ENCODE measurements around the gene TMEM151B. TPM values are rescaled to one million over a fixed set of nuclear protein-coding genes. Genes with fewer than 3 reads are reported as not detected.
A peak's percentile ranks its signal among the peaks of the same experiment; 100 is the strongest.

The TMEM151B gene
- total and polyA plus RNA-seq, 2 of the 13 experiments (the other 11 are each of a cell fraction or from before 2014, with no cell fraction given): not detected

- peak; percentile 82; the same call in 1 of the 2 replicates for TF ChIP-seq CBX5 (CRISPR knock-in tag; IDR thresholded peaks at IDR 0.05; ENCODE audit: borderline replicate concordance)
- TF ChIP-seq HNRNPK (IDR thresholded peaks at IDR 0.05; ENCODE audit: low read depth, low read length, poor library complexity, severe bottlenecking): no peak
- TF ChIP-seq ZNF558 (CRISPR knock-in tag; IDR thresholded peaks at IDR 0.05; ENCODE audit: borderline replicate concordance): no peak
- TF ChIP-seq HINFP (CRISPR knock-in tag; IDR thresholded peaks at IDR 0.05; ENCODE audit: low read depth): no peak
- TF ChIP-seq AHDC1 (CRISPR knock-in tag; IDR thresholded peaks at IDR 0.05; ENCODE audit: borderline replicate concordance): no peak
- TF ChIP-seq ZNF230 (CRISPR knock-in tag; IDR thresholded peaks at IDR 0.05): 0 out of 2 replicates have a peak, but pooled peaks have one; percentile 32
- TF ChIP-seq TRIM22 (IDR thresholded peaks at IDR 0.05): no peak
- 0 out of 2 replicates have a peak, but pooled peaks have one; percentile 40 for TF ChIP-seq ISL2 (CRISPR knock-in tag; IDR thresholded peaks at IDR 0.05)
- TF ChIP-seq E2F1 (CRISPR knock-in tag; IDR thresholded peaks at IDR 0.05): no peak
- no peak for TF ChIP-seq JUND (CRISPR knock-in tag; IDR thresholded peaks at IDR 0.05)
- no peak for TF ChIP-seq ZNF552 (CRISPR knock-in tag; IDR thresholded peaks at IDR 0.05; ENCODE audit: borderline replicate concordance)
- TF ChIP-seq HNRNPH1 (optimal IDR thresholded peaks at IDR 0.05; ENCODE audit: low read depth, low read length): no peak
- no peak for TF ChIP-seq GATAD1 (CRISPR knock-in tag; IDR thresholded peaks at IDR 0.05)
- no peak for TF ChIP-seq SNAPC5 (CRISPR knock-in tag; IDR thresholded peaks at IDR 0.05; ENCODE audit: borderline replicate concordance)
- peak; percentile 46; the same call in 1 of the 2 replicates for TF ChIP-seq PHF8 (CRISPR knock-in tag; IDR thresholded peaks at IDR 0.05)
These were observed 48.8 kb upstream of the TMEM151B start (continued) for GRCh38 chr6:44221291-44221960.

Measured in HepG2 (cell line).